Thoracic aorta (tissue), 2 donors: ENCODE measurements around the gene WDR7. TPM values are rescaled to one million over a fixed set of nuclear protein-coding genes. Genes with fewer than 3 reads are reported as not detected.

Experiments used
- ATAC-seq: fragments of 150-250 bp; one replicate; pipeline ENCODE4 v1.8.0; 2017; ENCODE audit warnings: low read depth; ENCODE audit not compliant: insufficient number of reproducible peaks, low FRiP score
- DNase-seq: peaks from one replicate; pipeline ENCODE4 v3.0.0-alpha.2; 2020; ENCODE audit warnings: low spot score
- H3K27ac ChIP-seq, 2 donors: fragments of 200-600 bp; sonication (generic); 1 replicate in 1 of 2; 2 replicates in 1 of 2; pipeline ENCODE4 v1.5.1; 2016; ENCODE audit warnings: mild to moderate bottlenecking in 2 of 2, moderate library complexity in 2 of 2
- H3K27me3 ChIP-seq: fragments of 200-600 bp; sonication (generic); replicated peaks from 2 replicates; pipeline ENCODE4 v1.6.0; 2016; ENCODE audit warnings: mild to moderate bottlenecking; ENCODE audit not compliant: insufficient read depth
- H3K36me3 ChIP-seq: fragments of 200-600 bp; sonication (generic); one replicate; pipeline ENCODE4 v1.5.1; 2016
- H3K4me1 ChIP-seq, 2 donors: fragments of 200-600 bp; sonication (generic); 1 replicate in 1 of 2; 2 replicates in 1 of 2; pipeline versions ENCODE4 v1.5.1 to v1.6.0; 2016; ENCODE audit warnings: low read depth in 2 of 2, mild to moderate bottlenecking in 1 of 2; ENCODE audit not compliant: control insufficient read depth in 1 of 2
- H3K4me3 ChIP-seq: fragments of 200-600 bp; sonication (generic); 2 replicates; pipeline ENCODE4 v1.5.1; 2016; ENCODE audit warnings: mild to moderate bottlenecking
- H3K9me3 ChIP-seq: fragments of 200-600 bp; sonication (generic); 2 replicates; pipeline ENCODE4 v1.5.1; 2016
- CTCF ChIP-seq: fragments of 200-600 bp; sonication (generic); IDR thresholded peaks from one replicate; pipeline ENCODE4 v1.5.1; 2019; ENCODE audit warnings: antibody characterized with exemption
- total RNA-seq, 2 donors: library from RNA; depleted of rRNA; stranded (reverse); fragments of >200 nt; gene quantifications; one replicate each; pipeline versions ENCODE4 v1.1.0 to v1.2.3, GENCODE V29; 2016

WDR7 gene
- total RNA-seq, 2 donors from 2014 or later = 33.2 to 73.1 TPM

GRCh38 chr18:57077005-57077765 is 426.0 kb downstream of the WDR7 start:
- no peak overlapping the region for H3K4me3 ChIP-seq
- no peak for ATAC-seq

DNA sequence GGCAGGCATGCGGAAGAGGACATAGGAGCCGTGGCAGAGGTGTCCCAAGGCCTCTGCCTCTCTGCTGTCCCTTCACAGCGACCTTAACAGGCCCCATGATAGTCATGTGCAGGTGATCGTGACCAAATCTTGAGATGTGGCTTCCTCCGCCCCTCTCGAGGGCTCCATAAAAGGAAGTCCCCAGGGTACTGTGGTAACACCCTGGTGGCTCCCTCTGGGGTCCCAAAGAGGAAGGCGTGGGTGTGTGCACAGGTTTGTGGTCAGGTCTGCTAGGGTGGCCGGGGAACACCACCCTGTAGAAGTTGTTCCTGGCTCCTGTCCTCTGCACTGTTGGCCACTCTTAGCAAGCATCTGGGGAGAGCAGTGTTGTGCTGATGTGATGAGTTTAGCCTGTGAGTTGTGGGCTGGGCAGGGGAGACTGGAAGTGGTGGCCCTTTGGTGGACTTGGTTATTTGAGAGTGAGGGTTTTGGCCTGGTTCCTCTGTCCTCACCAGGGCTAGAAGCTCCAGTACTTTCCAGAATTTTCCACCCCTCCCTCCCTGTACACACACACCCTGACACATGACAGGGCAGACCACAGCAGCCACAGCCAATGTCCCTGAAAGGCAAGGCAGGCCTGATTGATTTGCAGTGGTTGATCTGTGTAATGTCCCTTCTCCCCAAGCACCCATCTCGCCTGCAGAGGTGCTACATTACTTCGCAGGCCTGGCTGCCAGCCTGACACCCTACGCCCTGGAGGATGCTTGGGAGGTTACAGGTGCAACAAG is 426.8 kb downstream of the WDR7 start:
- no peak for DNase-seq
- Histone ChIP-seq H3K9me3 (no peaks in the 10 kb centered on the region), H3K27ac (no peak overlapping the region), H3K36me3 (no peaks in the 10 kb centered on the region), H3K4me1 (no peaks in the 10 kb centered on the region), H3K4me3 (no peak overlapping the region), H3K27me3 (no peaks in the 10 kb centered on the region)
- ATAC-seq = no peak
- no peak for TF ChIP-seq CTCF

More at GRCh38 chr18:57077005-57077765, 426.0 kb downstream of the WDR7 start:
- Histone ChIP-seq H3K27ac (no peak overlapping the region), H3K4me1 (no peaks in the 10 kb centered on the region), H3K36me3 (no peaks in the 10 kb centered on the region), H3K9me3 (no peaks in the 10 kb centered on the region), H3K27me3 (no peaks in the 10 kb centered on the region)
- no peak for TF ChIP-seq CTCF
- no peak for DNase-seq

DNA sequence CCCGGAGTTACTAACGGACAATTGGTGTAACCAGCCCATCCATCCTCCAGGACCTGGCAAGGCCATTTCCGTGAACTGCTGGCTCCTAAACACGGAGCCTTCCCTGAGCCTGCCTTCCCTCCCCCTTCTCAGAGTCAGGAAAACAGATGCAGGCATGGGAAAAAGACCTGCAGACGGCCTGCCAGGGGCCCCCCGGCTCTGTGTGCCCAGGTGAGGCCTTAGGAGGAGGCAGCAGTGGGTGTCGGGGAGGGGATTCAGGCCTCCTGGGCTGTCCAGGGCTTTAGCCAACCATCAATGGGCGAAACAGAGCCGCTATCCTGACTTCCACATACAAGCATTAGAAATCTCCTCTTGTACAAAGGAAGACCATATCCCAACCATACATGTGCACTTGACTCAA is 427.5 kb downstream of the WDR7 start:
- H3K9me3 ChIP-seq = no peaks in the 10 kb centered on the region
- no peaks in the 10 kb centered on the region for H3K4me1 ChIP-seq
- H3K27me3 ChIP-seq = no peaks in the 10 kb centered on the region
- DNase-seq (no peak), ATAC-seq (no peak)
- H3K4me3 ChIP-seq = no peak overlapping the region
- TF ChIP-seq CTCF = no peak
- no peaks in the 10 kb centered on the region for H3K36me3 ChIP-seq
- H3K27ac ChIP-seq = no peak overlapping the region

DNA sequence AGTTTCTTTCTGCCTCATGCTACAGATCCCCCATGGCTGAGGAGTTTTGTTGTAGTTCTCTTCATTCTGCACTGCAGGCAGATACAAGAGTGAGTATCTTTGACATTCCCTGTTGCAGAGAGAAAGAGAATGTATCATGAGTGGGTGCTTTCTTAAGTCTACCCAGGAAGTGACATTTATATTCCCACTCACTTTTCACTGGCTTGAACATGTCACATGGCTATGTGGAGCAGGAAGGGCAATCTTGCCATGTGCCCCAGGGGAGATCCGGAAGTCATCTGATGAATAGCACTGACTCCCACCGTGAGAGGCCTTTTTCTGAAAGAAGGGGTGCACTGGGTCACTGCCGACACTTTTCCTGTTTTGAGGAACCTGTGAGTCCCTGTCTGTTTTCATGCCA is 429.3 kb downstream of the WDR7 start:
- Histone ChIP-seq H3K27me3 (no peaks in the 10 kb centered on the region), H3K4me3 (no peak overlapping the region), H3K27ac (no peak overlapping the region), H3K4me1 (no peaks in the 10 kb centered on the region), H3K36me3 (no peaks in the 10 kb centered on the region), H3K9me3 (no peaks in the 10 kb centered on the region)
- no peak for DNase-seq
- ATAC-seq = no peak
- no peak for TF ChIP-seq CTCF

GRCh38 chr18:57081899-57082298 is 430.7 kb downstream of the WDR7 start:
- Histone ChIP-seq H3K4me3 (no peak overlapping the region), H3K27me3 (no peaks in the 10 kb centered on the region), H3K27ac (no peak overlapping the region), H3K4me1 (no peaks in the 10 kb centered on the region), H3K36me3 (no peaks in the 10 kb centered on the region), H3K9me3 (no peaks in the 10 kb centered on the region)
- DNase-seq (no peak), ATAC-seq (no peak)
- TF ChIP-seq CTCF = no peak
